ENCODE results near the gene TAF1B.

The TAF1B gene

DNA sequence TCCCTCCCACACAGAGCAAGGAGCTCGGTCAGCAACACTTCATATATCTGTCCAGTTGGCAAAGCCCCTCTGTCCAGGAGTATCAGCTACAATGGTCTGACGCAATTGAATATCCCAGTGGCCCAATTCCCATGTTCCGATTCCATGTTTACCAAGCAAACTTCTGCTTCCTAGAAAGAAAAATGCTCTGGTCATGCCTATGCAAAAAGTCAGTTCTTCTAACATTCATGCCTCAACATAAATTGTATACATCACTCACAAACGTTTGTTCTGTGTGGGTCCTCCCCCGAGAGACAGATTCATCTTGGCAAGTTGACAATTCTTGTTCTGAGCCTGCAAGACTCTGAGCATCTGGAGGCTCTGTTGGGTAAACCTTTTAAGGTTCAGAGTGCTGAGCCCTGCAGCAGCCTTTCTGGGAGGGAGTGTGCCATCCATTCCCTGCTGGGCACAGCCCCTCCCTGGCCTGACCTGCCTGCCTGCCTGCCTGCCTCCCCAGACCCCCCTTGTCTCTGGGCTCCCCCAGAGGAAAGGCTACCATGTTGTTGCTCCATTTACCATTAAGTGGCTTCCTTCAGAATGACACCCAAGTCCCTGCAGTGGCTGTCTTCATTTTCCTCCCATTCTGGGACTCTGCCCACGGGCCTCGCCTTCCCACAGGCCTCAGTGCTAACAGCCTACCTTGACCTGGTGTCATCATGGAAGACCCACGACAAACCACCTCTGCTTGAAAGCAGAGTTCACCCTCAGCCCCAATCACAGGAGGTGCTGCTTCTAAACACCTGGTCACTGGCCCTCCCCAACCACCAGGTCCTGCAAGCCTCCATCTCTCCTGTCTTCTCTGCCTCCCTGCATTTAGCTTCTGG, 37.6 kb upstream of the TAF1B start:
- no peak overlapping the region for H3K27ac ChIP-seq (ENCODE audit: low read depth, low read length, poor library complexity, severe bottlenecking)
- H3F3A ChIP-seq (ENCODE audit: insufficient read depth, low read length): no peaks in the 10 kb centered on the region
- H3K36me3 ChIP-seq (ENCODE audit: insufficient read depth, low read length): no peaks in the 10 kb centered on the region
- no peak for TF ChIP-seq EZH2 (IDR thresholded peaks at IDR 0.05; ENCODE audit: borderline replicate concordance, low read length)
- TF ChIP-seq, protein P1, sequence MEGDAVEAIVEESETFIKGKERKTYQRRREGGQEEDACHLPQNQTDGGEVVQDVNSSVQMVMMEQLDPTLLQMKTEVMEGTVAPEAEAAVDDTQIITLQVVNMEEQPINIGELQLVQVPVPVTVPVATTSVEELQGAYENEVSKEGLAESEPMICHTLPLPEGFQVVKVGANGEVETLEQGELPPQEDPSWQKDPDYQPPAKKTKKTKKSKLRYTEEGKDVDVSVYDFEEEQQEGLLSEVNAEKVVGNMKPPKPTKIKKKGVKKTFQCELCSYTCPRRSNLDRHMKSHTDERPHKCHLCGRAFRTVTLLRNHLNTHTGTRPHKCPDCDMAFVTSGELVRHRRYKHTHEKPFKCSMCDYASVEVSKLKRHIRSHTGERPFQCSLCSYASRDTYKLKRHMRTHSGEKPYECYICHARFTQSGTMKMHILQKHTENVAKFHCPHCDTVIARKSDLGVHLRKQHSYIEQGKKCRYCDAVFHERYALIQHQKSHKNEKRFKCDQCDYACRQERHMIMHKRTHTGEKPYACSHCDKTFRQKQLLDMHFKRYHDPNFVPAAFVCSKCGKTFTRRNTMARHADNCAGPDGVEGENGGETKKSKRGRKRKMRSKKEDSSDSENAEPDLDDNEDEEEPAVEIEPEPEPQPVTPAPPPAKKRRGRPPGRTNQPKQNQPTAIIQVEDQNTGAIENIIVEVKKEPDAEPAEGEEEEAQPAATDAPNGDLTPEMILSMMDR (IDR thresholded peaks at IDR 0.05; ENCODE audit: low read length): no peak
- no peak overlapping the region for H3K4me3 ChIP-seq (ENCODE audit: low read depth, low read length, poor library complexity, severe bottlenecking)
- H3K79me2 ChIP-seq (ENCODE audit: insufficient read depth, low read length): no peaks in the 10 kb centered on the region
- no peaks in the 10 kb centered on the region for H3K9me3 ChIP-seq (ENCODE audit: low read length)
- H3K9me2 ChIP-seq (ENCODE audit: low read depth, low read length): no peaks in the 10 kb centered on the region
- H2AFZ ChIP-seq (ENCODE audit: low read length): no peak overlapping the region
- no peaks in the 10 kb centered on the region for H3K4me1 ChIP-seq (ENCODE audit: insufficient read depth, low read length, severe bottlenecking)
- no peaks in the 10 kb centered on the region for H4K20me1 ChIP-seq (ENCODE audit: insufficient read depth, low read length)
- H3K9ac ChIP-seq (ENCODE audit: low read length): no peak overlapping the region
- no peak overlapping the region for H3K4me2 ChIP-seq (ENCODE audit: low read length)
- no peaks in the 10 kb centered on the region; the same call in 1 of the 2 replicates for H3K27me3 ChIP-seq (ENCODE audit: insufficient read depth, low read length)

DNA sequence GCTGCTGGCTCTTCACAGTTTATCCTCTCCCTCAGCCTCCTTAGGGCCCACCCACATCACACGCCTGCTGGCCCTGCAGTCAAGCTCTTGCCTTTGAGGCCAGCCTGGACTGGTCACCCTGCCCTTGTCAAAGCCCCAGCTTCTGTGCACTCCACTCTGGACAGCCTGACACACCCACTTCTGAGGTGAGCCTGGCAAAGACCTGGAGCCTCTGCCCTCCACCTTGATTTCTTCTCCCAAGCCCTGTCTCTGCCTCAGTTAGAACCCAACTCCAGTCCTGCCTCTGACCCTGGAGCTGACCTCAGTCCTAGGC, 37.0 kb upstream of the TAF1B start:
- Histone ChIP-seq H3K27me3 (ENCODE audit: insufficient read depth, low read length) (no peaks in the 10 kb centered on the region), H3K4me3 (ENCODE audit: low read depth, low read length, poor library complexity, severe bottlenecking) (no peak overlapping the region), H4K20me1 (ENCODE audit: insufficient read depth, low read length) (no peaks in the 10 kb centered on the region), H3K9ac (ENCODE audit: low read length) (no peak overlapping the region), H3K4me1 (ENCODE audit: insufficient read depth, low read length, severe bottlenecking) (no peaks in the 10 kb centered on the region), H2AFZ (ENCODE audit: low read length) (no peak overlapping the region), H3K36me3 (ENCODE audit: insufficient read depth, low read length) (no peaks in the 10 kb centered on the region), H3K4me2 (ENCODE audit: low read length) (no peak overlapping the region), H3K9me2 (ENCODE audit: low read depth, low read length) (no peaks in the 10 kb centered on the region), H3K9me3 (ENCODE audit: low read length) (no peaks in the 10 kb centered on the region), H3K27ac (ENCODE audit: low read depth, low read length, poor library complexity, severe bottlenecking) (no peak overlapping the region), H3F3A (ENCODE audit: insufficient read depth, low read length) (no peaks in the 10 kb centered on the region), H3K79me2 (ENCODE audit: insufficient read depth, low read length) (no peaks in the 10 kb centered on the region)
- no peak for TF ChIP-seq EZH2 (IDR thresholded peaks at IDR 0.05; ENCODE audit: borderline replicate concordance, low read length)
- TF ChIP-seq, protein P1 (IDR thresholded peaks at IDR 0.05; ENCODE audit: low read length): no peak

DNA sequence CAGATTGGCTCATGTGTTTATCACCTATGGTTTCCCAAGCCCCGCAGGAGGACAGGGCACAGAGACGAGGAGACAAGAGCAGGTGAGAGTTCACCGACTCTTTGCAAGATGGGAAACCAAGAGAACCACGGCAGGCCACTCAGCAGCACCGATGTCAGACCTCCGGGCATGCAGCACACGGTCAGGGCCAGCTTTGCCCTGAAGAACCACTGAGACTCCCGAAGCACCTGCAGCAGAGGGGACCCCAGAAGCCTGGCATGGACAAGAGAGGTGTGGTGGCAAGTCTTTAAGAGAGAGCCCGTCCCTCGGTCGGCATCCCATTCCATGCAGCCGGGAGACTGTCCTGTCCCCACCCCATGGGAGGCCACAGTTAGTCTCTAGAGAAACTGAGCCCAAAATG, 36.6 kb upstream of the TAF1B start:
- TF ChIP-seq, protein P1 (IDR thresholded peaks at IDR 0.05; ENCODE audit: low read length): no peak
- no peak for TF ChIP-seq EZH2 (IDR thresholded peaks at IDR 0.05; ENCODE audit: borderline replicate concordance, low read length)
- Histone ChIP-seq H3K4me2 (ENCODE audit: low read length) (no peak overlapping the region), H3K36me3 (ENCODE audit: insufficient read depth, low read length) (no peaks in the 10 kb centered on the region), H3K27me3 (ENCODE audit: insufficient read depth, low read length) (no peaks in the 10 kb centered on the region), H3K9me3 (ENCODE audit: low read length) (no peaks in the 10 kb centered on the region), H3K9ac (ENCODE audit: low read length) (no peak overlapping the region), H3K79me2 (ENCODE audit: insufficient read depth, low read length) (no peaks in the 10 kb centered on the region), H3K9me2 (ENCODE audit: low read depth, low read length) (no peaks in the 10 kb centered on the region), H3K27ac (ENCODE audit: low read depth, low read length, poor library complexity, severe bottlenecking) (no peak overlapping the region), H3F3A (ENCODE audit: insufficient read depth, low read length) (no peaks in the 10 kb centered on the region), H4K20me1 (ENCODE audit: insufficient read depth, low read length) (no peaks in the 10 kb centered on the region), H3K4me1 (ENCODE audit: insufficient read depth, low read length, severe bottlenecking) (no peaks in the 10 kb centered on the region), H3K4me3 (ENCODE audit: low read depth, low read length, poor library complexity, severe bottlenecking) (no peak overlapping the region), H2AFZ (ENCODE audit: low read length) (no peak overlapping the region)

Data from OCI-LY1 (cell line).